K562 (cell line): Measurements from ENCODE around the gene JUND. TPM values are rescaled to one million over a fixed set of nuclear protein-coding genes. Genes with fewer than 3 reads are reported as not detected.

Source experiments
- C11orf30 ChIP-seq: fragments of 450-650 bp; IDR thresholded peaks from 2 replicates; pipeline ENCODE4 v1.6.1; 2016; ENCODE audit warnings: low read depth, mild to moderate bottlenecking
- COPS2 ChIP-seq: fragments of 450-650 bp; conservative IDR thresholded peaks from 2 replicates; pipeline ENCODE4 v1.6.1; 2016; ENCODE audit warnings: mild to moderate bottlenecking, moderate library complexity
- EP300 ChIP-seq: IDR thresholded peaks from 2 replicates; pipeline ENCODE4 v1.6.1; 2012; ENCODE audit warnings: low read length, improper control_type of control experiment
- ETV1 ChIP-seq: fragments of 450-650 bp; conservative IDR thresholded peaks from 2 replicates; pipeline ENCODE4 v1.6.1; 2016; ENCODE audit warnings: missing genetic modification characterization, control low read depth, low read depth, missing compliant biosample characterization
- ETV5 ChIP-seq: sonication (generic); formaldehyde crosslinking; IDR thresholded peaks from 2 replicates; pipeline ENCODE4 v1.4.0; 2020; ENCODE audit warnings: low read depth, mild to moderate bottlenecking, missing genetic modification reagents
- EWSR1 ChIP-seq: fragments of 450-650 bp; IDR thresholded peaks from 2 replicates; pipeline ENCODE4 v1.6.1; 2018; ENCODE audit warnings: borderline replicate concordance, mild to moderate bottlenecking, low read depth, moderate library complexity; ENCODE audit not compliant: partially characterized antibody
- HDAC2 ChIP-seq: fragments of 450-650 bp; IDR thresholded peaks from 2 replicates; pipeline ENCODE4 v1.6.1; 2016; ENCODE audit warnings: mild to moderate bottlenecking
- MITF ChIP-seq: IDR thresholded peaks from 2 replicates; pipeline ENCODE4 v1.6.1; 2014; ENCODE audit warnings: antibody characterized with exemption
- MXI1 ChIP-seq: IDR thresholded peaks from 2 replicates; pipeline ENCODE4 v1.6.1; 2011; ENCODE audit warnings: low read depth, mild to moderate bottlenecking, improper control_type of control experiment, low read length
- PATZ1 ChIP-seq: fragments of 250-450 bp; sonication (Bioruptor Pico); IDR thresholded peaks from 2 replicates; pipeline ENCODE4 v1.5.0; 2020; ENCODE audit warnings: mild to moderate bottlenecking, borderline replicate concordance
- PHF21A ChIP-seq: fragments of 450-650 bp; IDR thresholded peaks from 2 replicates; pipeline ENCODE4 v1.6.1; 2017; ENCODE audit warnings: low read depth, borderline replicate concordance
- PTRF ChIP-seq: fragments of 450-650 bp; IDR thresholded peaks from 2 replicates; pipeline ENCODE4 v1.6.1; 2016; ENCODE audit warnings: mild to moderate bottlenecking, missing genetic modification characterization, missing compliant biosample characterization
- SAFB2 ChIP-seq: fragments of 200-400 bp; formaldehyde crosslinking; IDR thresholded peaks from 2 replicates; pipeline ENCODE4 v1.6.1; 2018; ENCODE audit warnings: borderline replicate concordance, low read length, low read depth, moderate library complexity; ENCODE audit not compliant: severe bottlenecking
- SIX5 ChIP-seq, 2 experiments: IDR thresholded peaks; 2 replicates each; pipeline ENCODE4 v1.6.1; 2011; ENCODE audit warnings: low read length in 2 of 2, borderline replicate concordance in 1 of 2, low read depth in 1 of 2, mild to moderate bottlenecking in 1 of 2, moderate library complexity in 1 of 2; ENCODE audit not compliant: insufficient read depth in 1 of 2
- SRSF1 ChIP-seq: fragments of 200-400 bp; formaldehyde crosslinking; IDR thresholded peaks from 2 replicates; pipeline ENCODE4 v1.6.1; 2017; ENCODE audit warnings: mild to moderate bottlenecking, low read depth, low read length, moderate library complexity
- ZNF3 ChIP-seq: fragments of 250-450 bp; sonication (Bioruptor Pico); IDR thresholded peaks from 2 replicates; pipeline ENCODE4 v1.5.0; 2021; ENCODE audit warnings: mild to moderate bottlenecking, moderate library complexity
- ZNF316 ChIP-seq: fragments of 450-650 bp; IDR thresholded peaks from 2 replicates; pipeline ENCODE4 v1.6.1; 2016
- ZNF444 ChIP-seq: fragments of 250-450 bp; sonication (Bioruptor Pico); IDR thresholded peaks from 2 replicates; pipeline ENCODE4 v1.4.0; 2020; ENCODE audit warnings: mild to moderate bottlenecking, moderate library complexity
- ZNF518B ChIP-seq: fragments of 250-450 bp; sonication (Bioruptor Pico); IDR thresholded peaks from 2 replicates; pipeline ENCODE4 v1.5.0; 2021; ENCODE audit warnings: mild to moderate bottlenecking, moderate library complexity
- polyA plus RNA-seq, 8 experiments: library from polyadenylated mRNA; depleted of rRNA in 4 of 8; stranded (reverse) in 5 of 8; unstranded in 3 of 8; fragments of >200 nt; fragmentation: Nextera tagmentation in 2 of 8; fragmentation: Illumina TruSeq in 1 of 8; extraction: Ambion mirVana in 2 of 8; extraction: Trizol in 1 of 8; gene quantifications; 2 replicates each; pipeline versions ENCODE4 v1.2.1 to v1.2.3, GENCODE V29; 2011 to 2014; ENCODE audit warnings: inconsistent platforms in 1 of 8, missing spikeins in 1 of 8
- total RNA-seq, 7 experiments: library from RNA; depleted of rRNA in 6 of 7; stranded (reverse); fragments of >200 nt in 6 of 7; fragmentation: Illumina TruSeq in 2 of 7; extraction: Trizol in 2 of 7; gene quantifications; 2 replicates each; pipeline versions ENCODE4 v1.2.1 to v1.2.3, GENCODE V29; 2011 to 2021; ENCODE audit warnings: low replicate concordance in 1 of 7

The JUND gene
- total and polyA plus RNA-seq, 9 of the 15 experiments (the other 6 are each of a cell fraction or from before 2014, with no cell fraction given) = 6.4 to 286 (median 42.3) TPM

GRCh38 chr19:18291590-18292461 lies 10.4 kb upstream of the JUND start (continued):
- TF ChIP-seq SIX5 (IDR thresholded peaks at IDR 0.05; ENCODE audit: borderline replicate concordance in 1 of 2, insufficient read depth in 1 of 2, low read depth in 1 of 2, low read length in 2 of 2) = no peak
- TF ChIP-seq ZNF3 = no peak
- TF ChIP-seq SRSF1 = no peak
- TF ChIP-seq HDAC2 = no peak; the same call in 1 of the 2 replicates
- no peak for TF ChIP-seq EP300
- no peak; the same call in 1 of the 2 replicates for TF ChIP-seq MITF
- no peak for TF ChIP-seq C11orf30
- no peak for TF ChIP-seq ZNF444 (CRISPR knock-in tag)
- TF ChIP-seq ETV1 (tag) = peak; percentile 88
- no peak for TF ChIP-seq EWSR1
- peak; percentile 11; the same call in 1 of the 2 replicates for TF ChIP-seq PATZ1 (CRISPR knock-in tag)
- TF ChIP-seq PTRF (tag) = no peak
- TF ChIP-seq SAFB2 = no peak
- no peak for TF ChIP-seq ZNF518B (CRISPR knock-in tag)
- TF ChIP-seq ZNF316 = no peak
- TF ChIP-seq COPS2 = no peak
- TF ChIP-seq ETV5 = peak; percentile 79
- TF ChIP-seq PHF21A = 0 out of 2 replicates have a peak, but pooled peaks have one; percentile 65
- TF ChIP-seq MXI1 = no peak
